A549 (cell line): Measurements from ENCODE around the gene ZDBF2. TPM values are rescaled to one million over a fixed set of nuclear protein-coding genes. Genes with fewer than 3 reads are reported as not detected.
A peak's percentile ranks its signal among the peaks of the same experiment; 100 is the strongest.

Source experiments
- ATAC-seq, 2 experiments: fragments of 200-7000 bp in 1 of 2; fragments of >200 bp in 1 of 2; cut with Nextera tagmentation in 1 of 2; cut with Tn5 transposase in 1 of 2; 3 replicates each; pipeline versions ENCODE4 v1.8.0 to v1.9.1; 2018 to 2020; ENCODE audit warnings: mild to moderate bottlenecking in 1 of 2, moderate library complexity in 1 of 2
- CTCF ChIA-PET: fragments of 300-600 bp; sonication (Branson Sonifier 250); formaldehyde crosslinking; extraction: SDS; loops from one replicate; lab custom pipeline; 2021; ENCODE audit warnings: antibody characterized with exemption, inconsistent platforms; lab: Yijun Ruan, JAX
- POLR2A ChIA-PET: fragments of 350-600 bp; formaldehyde crosslinking; extraction: SDS; loops from one replicate; lab custom pipeline; 2021; ENCODE audit warnings: antibody characterized with exemption, inconsistent platforms; lab: Yijun Ruan, JAX
- DNase-seq, 2 experiments: peaks; one replicate each; pipeline versions ENCODE4 v3.0.0 to v3.0.0-alpha.2; 2011 to 2016; ENCODE audit warnings: low read depth in 1 of 2, low spot score in 1 of 2
- FAIRE-seq: peaks from 2 replicates; lab custom pipeline; 2011; peaks lifted over from hg19 to GRCh38; lab: Jason Lieb, UNC
- H3K27ac ChIP-seq, 2 experiments: fragments of >200 bp; sonication (Bioruptor Twin); formaldehyde crosslinking; 3 replicates each; pipeline ENCODE4 v1.5.1; 2016 to 2017
- H3K4me1 ChIP-seq: fragments of >200 bp; sonication (Bioruptor Twin); formaldehyde crosslinking; 3 replicates; pipeline ENCODE4 v1.6.1; 2016
- H3K4me2 ChIP-seq: fragments of >200 bp; sonication (Bioruptor Twin); formaldehyde crosslinking; 3 replicates; pipeline ENCODE4 v1.6.1; 2016
- H3K4me3 ChIP-seq: fragments of >200 bp; sonication (Bioruptor Twin); formaldehyde crosslinking; 3 replicates; pipeline ENCODE4 v1.5.1; 2016
- H3K9me3 ChIP-seq: fragments of >200 bp; sonication (Bioruptor Twin); formaldehyde crosslinking; 3 replicates; pipeline ENCODE4 v1.6.1; 2016
- BHLHE40 ChIP-seq: IDR thresholded peaks from 2 replicates; pipeline ENCODE4 v1.6.1; 2012; ENCODE audit warnings: low read depth, low read length, inconsistent platforms
- CBX2 ChIP-seq: fragments of 200-600 bp; sonication (generic); IDR thresholded peaks from 2 replicates; pipeline ENCODE4 v1.6.1; 2016; ENCODE audit warnings: low read depth, mild to moderate bottlenecking, borderline replicate concordance
- CEBPB ChIP-seq, 2 experiments: fragments of >200 bp in 1 of 2; sonication (Bioruptor Twin) in 1 of 2; formaldehyde crosslinking in 1 of 2; IDR thresholded peaks; 2 replicates each; pipeline ENCODE4 v1.6.1; 2012 to 2016
- CHD2 ChIP-seq: fragments of 150-350 bp; IDR thresholded peaks from 2 replicates; pipeline ENCODE4 v1.6.1; 2014; ENCODE audit warnings: low read length; ENCODE audit not compliant: partially characterized antibody
- EHMT2 ChIP-seq: fragments of 200-600 bp; sonication (generic); IDR thresholded peaks from 2 replicates; pipeline ENCODE4 v1.6.1; 2016; ENCODE audit warnings: antibody characterized with exemption, low read depth, mild to moderate bottlenecking, moderate library complexity
- FOXS1 ChIP-seq: fragments of 250-450 bp; sonication (Bioruptor Pico); IDR thresholded peaks from 2 replicates; pipeline ENCODE4 v1.5.0; 2020; ENCODE audit warnings: mild to moderate bottlenecking, moderate library complexity
- HDAC2 ChIP-seq: fragments of 200-600 bp; sonication (generic); IDR thresholded peaks from 2 replicates; pipeline ENCODE4 v1.6.1; 2016
- HES2 ChIP-seq: fragments of >200 bp; sonication (Bioruptor Twin); formaldehyde crosslinking; IDR thresholded peaks from 2 replicates; pipeline ENCODE4 v1.6.1; 2016
- HOXA7 ChIP-seq: fragments of 250-450 bp; sonication (Bioruptor Pico); IDR thresholded peaks from 2 replicates; pipeline ENCODE4 v1.5.0; 2020; ENCODE audit warnings: mild to moderate bottlenecking, moderate library complexity
- HOXB13 ChIP-seq: fragments of 250-450 bp; sonication (Bioruptor Pico); IDR thresholded peaks from 2 replicates; pipeline ENCODE4 v1.5.0; 2020; ENCODE audit warnings: low read depth, mild to moderate bottlenecking, moderate library complexity
- JUN ChIP-seq, 2 experiments: fragments of >200 bp; sonication (Bioruptor Twin); formaldehyde crosslinking; IDR thresholded peaks; 2 replicates in 1 of 2; 3 replicates in 1 of 2; pipeline ENCODE4 v1.6.1; 2016 to 2017
- KDM1A ChIP-seq: fragments of 200-600 bp; sonication (generic); IDR thresholded peaks from 2 replicates; pipeline ENCODE4 v1.6.1; 2016; ENCODE audit warnings: low read depth, mild to moderate bottlenecking
- KDM5A ChIP-seq: fragments of 200-600 bp; sonication (generic); IDR thresholded peaks from 2 replicates; pipeline ENCODE4 v1.6.1; 2016; ENCODE audit warnings: antibody characterized with exemption, mild to moderate bottlenecking
- NFE2L2 ChIP-seq: fragments of 150-350 bp; conservative IDR thresholded peaks from 2 replicates; pipeline ENCODE4 v1.6.1; 2014; ENCODE audit warnings: low read length
- PBX3 ChIP-seq: IDR thresholded peaks from 2 replicates; pipeline ENCODE4 v1.6.1; 2012
- POLR2AphosphoS2 ChIP-seq: conservative IDR thresholded peaks from 2 replicates; pipeline ENCODE4 v1.6.1; 2012; ENCODE audit warnings: low read length, improper control_type of control experiment, inconsistent platforms
- RAD21 ChIP-seq, 2 experiments: fragments of >200 bp in 1 of 2; sonication (Bioruptor Twin) in 1 of 2; formaldehyde crosslinking in 1 of 2; IDR thresholded peaks in 1 of 2; conservative IDR thresholded peaks in 1 of 2; 2 replicates in 1 of 2; 3 replicates in 1 of 2; pipeline ENCODE4 v1.6.1; 2012 to 2018; ENCODE audit warnings: inconsistent platforms in 1 of 2
- RFX5 ChIP-seq: fragments of 450-650 bp; IDR thresholded peaks from 2 replicates; pipeline ENCODE4 v1.7.1; 2014; ENCODE audit warnings: antibody characterized with exemption, mild to moderate bottlenecking, moderate library complexity
- TP53 ChIP-seq: fragments of 250-450 bp; sonication (Bioruptor Pico); IDR thresholded peaks from 2 replicates; pipeline ENCODE4 v1.5.0; 2021; ENCODE audit warnings: mild to moderate bottlenecking, moderate library complexity
- USF2 ChIP-seq: fragments of 450-650 bp; IDR thresholded peaks from 2 replicates; pipeline ENCODE4 v1.6.1; 2014; ENCODE audit warnings: antibody characterized with exemption
- ZFP36 ChIP-seq: fragments of 450-650 bp; IDR thresholded peaks from 2 replicates; pipeline ENCODE4 v1.6.1; 2014; ENCODE audit warnings: borderline replicate concordance; ENCODE audit not compliant: partially characterized antibody
- WGBS: methylation state at CpG from one replicate; pipeline ENCODE4 v1.1.6; 2017; ENCODE audit errors: missing lambda C conversion rate; 5-methylcytosine and 5-hydroxymethylcytosine counted together
- polyA plus RNA-seq, 4 experiments: library from polyadenylated mRNA; depleted of rRNA in 3 of 4; stranded (reverse); fragments of >200 nt; fragmentation: RNase III in 1 of 4; extraction: RNeasy Plus Mini Kit Qiagen cat#74134 plus additional on column Dnase treatment in 1 of 4; gene quantifications; 2 replicates in 3 of 4; 3 replicates in 1 of 4; pipeline ENCODE4 v1.2.3, GENCODE V29; 2011 to 2017
- TF ChIP-seq, protein P1 (sequence below): fragments of 250-450 bp; sonication (Bioruptor Pico); IDR thresholded peaks from 2 replicates; pipeline ENCODE4 v1.5.0; 2021; ENCODE audit warnings: mild to moderate bottlenecking, moderate library complexity, borderline replicate concordance
- TF ChIP-seq, protein P2 (sequence below): fragments of 200-600 bp; sonication (generic); IDR thresholded peaks from 2 replicates; pipeline ENCODE4 v1.6.1; 2016; ENCODE audit warnings: antibody characterized with exemption, mild to moderate bottlenecking, moderate library complexity

Gene ZDBF2
- polyA plus RNA-seq, 2 of the 4 experiments (the other 2 are of a cell fraction) = 1.5 to 8.4 TPM

DNA sequence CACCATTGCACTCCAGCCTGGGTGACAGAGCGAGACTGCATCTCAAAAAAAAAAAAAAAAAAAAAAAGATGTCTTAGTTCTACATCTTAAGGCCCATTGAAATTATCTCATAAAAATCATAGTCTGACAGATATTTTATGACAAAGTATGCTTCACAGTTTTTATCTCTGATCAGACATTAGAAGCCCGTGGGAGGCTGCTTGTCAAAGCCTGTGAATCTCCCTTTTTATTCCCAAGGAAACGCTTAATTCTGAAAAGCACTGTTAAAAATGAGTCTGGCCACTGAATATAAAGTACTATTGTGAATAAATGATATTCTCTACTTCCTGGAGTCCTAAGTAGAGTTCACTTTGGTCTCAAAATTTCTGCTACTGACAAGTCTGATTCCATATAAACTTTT is 71.1 kb downstream of the ZDBF2 start (continued):
- TF ChIP-seq EHMT2 (no peak), CBX2 (no peak)
- TF ChIP-seq, protein P1, sequence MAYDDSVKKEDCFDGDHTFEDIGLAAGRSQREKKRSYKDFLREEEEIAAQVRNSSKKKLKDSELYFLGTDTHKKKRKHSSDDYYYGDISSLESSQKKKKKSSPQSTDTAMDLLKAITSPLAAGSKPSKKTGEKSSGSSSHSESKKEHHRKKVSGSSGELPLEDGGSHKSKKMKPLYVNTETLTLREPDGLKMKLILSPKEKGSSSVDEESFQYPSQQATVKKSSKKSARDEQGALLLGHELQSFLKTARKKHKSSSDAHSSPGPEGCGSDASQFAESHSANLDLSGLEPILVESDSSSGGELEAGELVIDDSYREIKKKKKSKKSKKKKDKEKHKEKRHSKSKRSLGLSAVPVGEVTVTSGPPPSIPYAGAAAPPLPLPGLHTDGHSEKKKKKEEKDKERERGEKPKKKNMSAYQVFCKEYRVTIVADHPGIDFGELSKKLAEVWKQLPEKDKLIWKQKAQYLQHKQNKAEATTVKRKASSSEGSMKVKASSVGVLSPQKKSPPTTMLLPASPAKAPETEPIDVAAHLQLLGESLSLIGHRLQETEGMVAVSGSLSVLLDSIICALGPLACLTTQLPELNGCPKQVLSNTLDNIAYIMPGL = no peak

DNA sequence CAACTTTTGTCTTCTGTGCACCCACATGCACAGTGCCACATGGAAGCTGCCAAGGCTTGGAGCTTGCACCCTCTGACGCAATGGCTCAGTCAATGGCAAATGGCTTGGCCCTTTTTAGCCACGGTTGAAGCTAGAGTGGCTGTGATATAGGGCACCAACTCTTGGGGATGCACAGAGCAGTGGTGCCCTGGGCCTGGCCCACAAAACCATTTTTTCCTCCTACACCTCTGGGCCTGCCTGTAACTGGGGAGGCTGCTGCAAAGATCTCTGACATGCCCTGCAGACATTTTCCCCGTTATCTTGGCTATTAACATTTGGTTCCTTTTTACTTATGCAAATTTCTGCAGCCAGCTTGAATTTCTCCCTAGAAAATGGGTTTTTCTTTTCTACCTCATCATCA is 74.9 kb downstream of the ZDBF2 start:
- H3K4me2 ChIP-seq = no peak overlapping the region
- WGBS = 8% methylated on average over 3 of the region's 3 CpGs
- DNase-seq (no peak), FAIRE-seq (no peak), ATAC-seq (no peak)
- H3K27ac ChIP-seq = no peak overlapping the region
- H3K4me3 ChIP-seq = no peak overlapping the region
- peaks cover 5% of the 10 kb centered on the region; the same call in 2 of the 3 replicates for H3K9me3 ChIP-seq
- TF ChIP-seq ZFP36 (peak; percentile 45), RFX5 (no peak)
- ChIA-PET CTCF (no interaction called here), POLR2A (no interaction called here)
- no peaks in the 10 kb centered on the region for H3K4me1 ChIP-seq

DNA sequence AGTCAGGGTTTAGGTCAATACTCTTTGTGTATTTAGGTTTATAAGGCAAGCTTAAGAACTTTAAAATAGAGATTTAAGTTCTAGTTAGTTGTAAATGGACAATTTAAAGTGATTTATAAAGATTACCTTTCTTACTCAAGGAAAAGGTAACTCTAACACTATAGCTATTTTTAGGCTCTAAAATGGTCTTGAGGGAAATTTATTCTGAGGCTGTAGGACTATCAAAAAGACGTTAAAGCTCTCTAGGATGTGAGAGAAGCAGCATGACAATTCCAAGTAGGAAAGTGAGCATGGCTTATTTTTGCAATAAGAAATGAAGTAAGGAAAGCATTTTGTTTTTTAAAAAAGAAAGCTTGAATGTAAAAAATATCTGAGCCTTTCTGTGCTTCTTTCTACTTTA is 78.1 kb downstream of the ZDBF2 start:
- ChIA-PET POLR2A (no interaction called here), CTCF (interaction anchor here (1.0 kb wide), 1 partner anchor 13 kb away, joined by 4 read pairs; no protein-coding TSS in a partner anchor)
- no peak for ATAC-seq
- H3K4me2 ChIP-seq = no peak overlapping the region
- TF ChIP-seq TP53 (CRISPR knock-in tag) (no peak), NFE2L2 (no peak), POLR2AphosphoS2 (no peak), CHD2 (no peak), HOXA7 (CRISPR knock-in tag) (no peak), BHLHE40 (no peak), HDAC2 (no peak), USF2 (no peak)
- TF ChIP-seq, protein P2, sequence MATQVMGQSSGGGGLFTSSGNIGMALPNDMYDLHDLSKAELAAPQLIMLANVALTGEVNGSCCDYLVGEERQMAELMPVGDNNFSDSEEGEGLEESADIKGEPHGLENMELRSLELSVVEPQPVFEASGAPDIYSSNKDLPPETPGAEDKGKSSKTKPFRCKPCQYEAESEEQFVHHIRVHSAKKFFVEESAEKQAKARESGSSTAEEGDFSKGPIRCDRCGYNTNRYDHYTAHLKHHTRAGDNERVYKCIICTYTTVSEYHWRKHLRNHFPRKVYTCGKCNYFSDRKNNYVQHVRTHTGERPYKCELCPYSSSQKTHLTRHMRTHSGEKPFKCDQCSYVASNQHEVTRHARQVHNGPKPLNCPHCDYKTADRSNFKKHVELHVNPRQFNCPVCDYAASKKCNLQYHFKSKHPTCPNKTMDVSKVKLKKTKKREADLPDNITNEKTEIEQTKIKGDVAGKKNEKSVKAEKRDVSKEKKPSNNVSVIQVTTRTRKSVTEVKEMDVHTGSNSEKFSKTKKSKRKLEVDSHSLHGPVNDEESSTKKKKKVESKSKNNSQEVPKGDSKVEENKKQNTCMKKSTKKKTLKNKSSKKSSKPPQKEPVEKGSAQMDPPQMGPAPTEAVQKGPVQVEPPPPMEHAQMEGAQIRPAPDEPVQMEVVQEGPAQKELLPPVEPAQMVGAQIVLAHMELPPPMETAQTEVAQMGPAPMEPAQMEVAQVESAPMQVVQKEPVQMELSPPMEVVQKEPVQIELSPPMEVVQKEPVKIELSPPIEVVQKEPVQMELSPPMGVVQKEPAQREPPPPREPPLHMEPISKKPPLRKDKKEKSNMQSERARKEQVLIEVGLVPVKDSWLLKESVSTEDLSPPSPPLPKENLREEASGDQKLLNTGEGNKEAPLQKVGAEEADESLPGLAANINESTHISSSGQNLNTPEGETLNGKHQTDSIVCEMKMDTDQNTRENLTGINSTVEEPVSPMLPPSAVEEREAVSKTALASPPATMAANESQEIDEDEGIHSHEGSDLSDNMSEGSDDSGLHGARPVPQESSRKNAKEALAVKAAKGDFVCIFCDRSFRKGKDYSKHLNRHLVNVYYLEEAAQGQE = no peak
- TF ChIP-seq, all 56 proteins: peak for 0
- Histone ChIP-seq H3K4me1 (no peaks in the 10 kb centered on the region), H3K9me3 (peaks cover 5% of the 10 kb centered on the region; the same call in 2 of the 3 replicates), H3K4me3 (no peak overlapping the region), H3K27ac (no peak overlapping the region)
- no peak for FAIRE-seq
- WGBS = 9% methylated on average over 1 of the region's 1 CpG
- DNase-seq = no peak

- 67% methylated on average over 1 of the region's 1 CpG for WGBS
Observed at GRCh38 chr2:206353685-206354084, 79.2 kb downstream of the ZDBF2 start.

More at GRCh38 chr2:206353685-206354084, 79.2 kb downstream of the ZDBF2 start:
- ChIA-PET CTCF (interaction anchor here (1.2 kb wide), 1 partner anchor 12 kb away, joined by 3 read pairs; no protein-coding TSS in a partner anchor), POLR2A (no interaction called here)
- FAIRE-seq (no peak), DNase-seq (peak in 1 of 2 experiments; percentile 11)
- H3K4me1 ChIP-seq = no peaks in the 10 kb centered on the region
- TF ChIP-seq HOXB13 (CRISPR knock-in tag) (no peak), PBX3 (no peak), HES2 (no peak), POLR2AphosphoS2 (no peak), KDM1A (no peak), RFX5 (no peak), KDM5A (no peak), JUN (IDR thresholded peaks at IDR 0.05) (no peak), FOXS1 (CRISPR knock-in tag) (no peak), RAD21 (conservative IDR thresholded peaks at IDR 0.05 in 1 of 2, IDR thresholded peaks at IDR 0.05 in 1 of 2) (no peak), CEBPB (IDR thresholded peaks at IDR 0.05) (no peak)
- TF ChIP-seq, protein P1 = no peak
- TF ChIP-seq, all 56 proteins: peak for 0
- Histone ChIP-seq H3K27ac (no peak overlapping the region), H3K4me3 (no peak overlapping the region), H3K4me2 (no peak overlapping the region), H3K9me3 (peaks cover 9% of the 10 kb centered on the region; the same call in 2 of the 3 replicates)
- peak; percentile 68 to 80; a peak in 4 of 6 replicates for ATAC-seq
